ENCODE measurements around the gene SPACA6. TPM values are rescaled to one million over a fixed set of nuclear protein-coding genes. Genes with fewer than 3 reads are reported as not detected.
A peak's percentile ranks its signal among the peaks of the same experiment; 100 is the strongest.

SPACA6 gene
- polyA plus RNA-seq, 3 donors, result 0.99 to 5.1 (median 2.4) TPM

- Mint-ChIP-seq H3K27me3 (ENCODE audit: low read depth in 3 of 3) (peaks cover 64 to 88% (median 73%) of the 10 kb centered on the region in 3 donors), H3K36me3 (peaks cover 3 to 12% of the 10 kb centered on the region in 2 donors), H3K4me3 (peak overlapping the region; percentile 60 to 75), H3K9me3 (peaks cover 2 to 19% (median 11%) of the 10 kb centered on the region in 7 donors), H3K4me1 (peaks cover 31% of the 10 kb centered on the region), H3K27ac (peak overlapping the region in 1 of 7 donors; percentile 21)
- H3K79me2 ChIP-seq (ENCODE audit: insufficient read depth, low read length), result no peaks in the 10 kb centered on the region
- peaks cover 23 to 37% of the 10 kb centered on the region in 2 donors for H3K4me1 ChIP-seq (ENCODE audit: control insufficient read depth in 1 of 2, insufficient read depth in 2 of 2, low read length in 2 of 2)
- no peak overlapping the region for H3K9ac ChIP-seq (ENCODE audit: insufficient read depth, low read length, poor library complexity, severe bottlenecking)
- under 1% methylated on average over 16 of the region's 21 CpGs for WGBS (ENCODE audit: insufficient coverage)
- no peak overlapping the region for H3K27ac ChIP-seq (ENCODE audit: low read depth in 1 of 2, low read length in 2 of 2)
- peak overlapping the region in 1 of 3 experiments; percentile 56 for H3K4me3 ChIP-seq (replicated peaks in 1 of 3; ENCODE audit: low read depth in 2 of 3, low read length in 3 of 3)
- no peak for DNase-seq
- intact Hi-C loops (cut with micrococcal nuclease), result loop anchor here (5.0 to 10.0 kb wide), 2 partner anchors 37 to 85 kb away; no protein-coding TSS in a partner anchor
- no peaks in the 10 kb centered on the region for H3K36me3 ChIP-seq (replicated peaks in 1 of 2; ENCODE audit: control insufficient read depth in 1 of 2, insufficient read depth in 2 of 2, low read length in 2 of 2)
- peak overlapping the region; percentile 76 for H3K4me2 ChIP-seq (replicated peaks; ENCODE audit: extremely low read depth, low read length, poor library complexity, severe bottlenecking)
- H4K20me1 ChIP-seq (ENCODE audit: insufficient read depth, low read length), result no peaks in the 10 kb centered on the region
- TF ChIP-seq CTCF (IDR thresholded peaks at IDR 0.05), result no peak
- peak overlapping the region; percentile 36 for H2AFZ ChIP-seq (ENCODE audit: insufficient read depth, low read depth, low read length, poor library complexity, severe bottlenecking)
- H3K27me3 ChIP-seq (ENCODE audit: control insufficient read depth in 2 of 2, insufficient read depth in 2 of 2, low read length in 2 of 2), result peaks cover 29 to 90% of the 10 kb centered on the region in 2 donors
- H3K9me3 ChIP-seq (replicated peaks in 1 of 2; ENCODE audit: control insufficient read depth in 1 of 2, insufficient read depth in 1 of 2, low read length in 2 of 2), result peaks cover 2 to 4% of the 10 kb centered on the region in 2 donors
Measured at GRCh38 chr19:51689751-51690453, 3.2 kb upstream of the SPACA6 start.

DNA sequence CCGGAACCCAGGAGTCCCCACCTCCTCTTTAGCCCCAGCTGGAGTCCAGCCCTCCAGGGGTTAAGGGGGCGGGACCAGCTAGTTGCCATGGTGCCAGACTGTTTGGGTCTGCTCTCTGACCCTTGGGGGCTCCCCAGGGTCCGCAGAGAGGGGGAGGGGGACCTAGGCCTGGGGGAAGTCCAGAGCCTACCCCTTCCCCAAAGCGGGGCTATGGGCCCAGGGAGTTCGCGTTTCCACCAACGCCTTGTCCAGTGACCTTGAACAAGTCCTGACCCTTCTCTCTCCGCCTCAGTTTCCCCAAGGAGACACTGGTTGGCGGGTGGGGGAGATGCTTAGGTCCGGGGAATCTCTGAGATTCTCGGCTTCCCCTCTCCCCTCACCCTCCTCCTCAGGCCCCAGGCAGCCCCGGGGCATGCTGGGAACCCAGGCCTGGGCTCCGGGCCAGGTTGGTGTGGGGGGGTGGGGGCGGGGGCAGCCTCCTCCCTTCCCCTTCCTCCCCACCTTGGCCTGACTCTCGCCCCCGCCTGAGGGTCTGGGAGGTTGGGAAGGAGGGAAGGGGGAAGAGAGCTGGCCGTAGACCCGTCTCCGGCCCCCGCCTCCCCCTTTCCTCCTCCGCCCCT lies 2.6 kb upstream of the SPACA6 start:
- H3K27ac ChIP-seq (ENCODE audit: low read depth in 1 of 2, low read length in 2 of 2), result no peak overlapping the region
- Mint-ChIP-seq H3K4me1 (peaks cover 31% of the 10 kb centered on the region), H3K4me3 (peak overlapping the region; percentile 60 to 75), H3K27ac (no peak overlapping the region), H3K27me3 (ENCODE audit: low read depth in 3 of 3) (peaks cover 64 to 87% (median 72%) of the 10 kb centered on the region in 3 donors), H3K9me3 (peaks cover 0 to 13% (median 4%) of the 10 kb centered on the region in 7 donors), H3K36me3 (peaks cover 3 to 12% of the 10 kb centered on the region in 2 donors)
- peaks cover 28 to 84% of the 10 kb centered on the region in 2 donors for H3K27me3 ChIP-seq (ENCODE audit: control insufficient read depth in 2 of 2, insufficient read depth in 2 of 2, low read length in 2 of 2)
- H2AFZ ChIP-seq (ENCODE audit: insufficient read depth, low read depth, low read length, poor library complexity, severe bottlenecking), result peak overlapping the region; percentile 36
- H3K4me1 ChIP-seq (ENCODE audit: control insufficient read depth in 1 of 2, insufficient read depth in 2 of 2, low read length in 2 of 2), result peaks cover 23 to 37% of the 10 kb centered on the region in 2 donors
- no peak for TF ChIP-seq CTCF (IDR thresholded peaks at IDR 0.05)
- H3K9me3 ChIP-seq (replicated peaks in 1 of 2; ENCODE audit: control insufficient read depth in 1 of 2, insufficient read depth in 1 of 2, low read length in 2 of 2), result peaks cover 0 to 1% of the 10 kb centered on the region in 2 donors
- peak overlapping the region; percentile 76 for H3K4me2 ChIP-seq (replicated peaks; ENCODE audit: extremely low read depth, low read length, poor library complexity, severe bottlenecking)
- no peak overlapping the region for H3K9ac ChIP-seq (ENCODE audit: insufficient read depth, low read length, poor library complexity, severe bottlenecking)
- intact Hi-C loops (cut with micrococcal nuclease), result loop anchor here in 1 of 2 donors (5.0 kb wide), 1 partner anchor 37 kb away; no protein-coding TSS in a partner anchor
- peak in 1 of 3 donors; percentile 30 for DNase-seq
- no peaks in the 10 kb centered on the region for H3K79me2 ChIP-seq (ENCODE audit: insufficient read depth, low read length)
- no CpG with 5 or more reads among the region's 21 CpGs for WGBS (ENCODE audit: insufficient coverage)
- H4K20me1 ChIP-seq (ENCODE audit: insufficient read depth, low read length), result no peaks in the 10 kb centered on the region
- no peaks in the 10 kb centered on the region for H3K36me3 ChIP-seq (replicated peaks in 1 of 2; ENCODE audit: control insufficient read depth in 1 of 2, insufficient read depth in 2 of 2, low read length in 2 of 2)
- H3K4me3 ChIP-seq (replicated peaks in 1 of 3; ENCODE audit: low read depth in 2 of 3, low read length in 3 of 3), result peak overlapping the region in 2 of 3 experiments; percentile 17 to 56
